Fibroblast of skin of right biceps (primary cell): ENCODE results near the gene LRRC8C.
"Not testable (repeated sequence)": the region's sequence is repeated elsewhere in the genome, so short reads cannot be mapped to it uniquely, and the experiment has no call there.

Experiments used
- DNase-seq: peaks from one replicate; pipeline ENCODE4 v3.0.0-alpha.2; 2013

Gene LRRC8C

GRCh38 chr1:89608319-89608983, 24.5 kb upstream of the LRRC8C start:
- DNase-seq, result peak; percentile 20

- no peak for DNase-seq
Observed at GRCh38 chr1:89608984-89609725, 23.8 kb upstream of the LRRC8C start.

GRCh38 chr1:89609781-89610456, 23.0 kb upstream of the LRRC8C start:
- no peak for DNase-seq

- no peak for DNase-seq
Observed at GRCh38 chr1:89610457-89611011, 22.4 kb upstream of the LRRC8C start.

GRCh38 chr1:89611721-89612120, 21.2 kb upstream of the LRRC8C start:
- DNase-seq, result no peak

- no peak for DNase-seq
Observed at GRCh38 chr1:89613928-89614327, 19.0 kb upstream of the LRRC8C start.

- no peak for DNase-seq
Observed at GRCh38 chr1:89615676-89616598, 17.0 kb upstream of the LRRC8C start.

- DNase-seq, result peak; percentile 21
Observed at GRCh38 chr1:89616844-89617627, 15.9 kb upstream of the LRRC8C start.

- no peak for DNase-seq
Observed at GRCh38 chr1:89620664-89621063, 12.3 kb upstream of the LRRC8C start.

GRCh38 chr1:89622895-89623294, 10.0 kb upstream of the LRRC8C start:
- peak; percentile 14 for DNase-seq

GRCh38 chr1:89624314-89624713, 8.6 kb upstream of the LRRC8C start:
- DNase-seq, result no peak

- DNase-seq, result no peak
Observed at GRCh38 chr1:89624715-89625323, 8.1 kb upstream of the LRRC8C start.

GRCh38 chr1:89627596-89627962, 5.3 kb upstream of the LRRC8C start:
- no peak for DNase-seq

GRCh38 chr1:89629146-89629545, 3.8 kb upstream of the LRRC8C start:
- DNase-seq, result no peak

GRCh38 chr1:89629600-89629999, 3.3 kb upstream of the LRRC8C start:
- not testable (repeated sequence) for DNase-seq

GRCh38 chr1:89630048-89630447, 2.9 kb upstream of the LRRC8C start:
- no peak for DNase-seq

GRCh38 chr1:89631816-89632656, 884 bp upstream of the LRRC8C start:
- peak; percentile 6 for DNase-seq

GRCh38 chr1:89633248-89633799, 404 bp downstream of the LRRC8C start:
- DNase-seq, result peak; percentile 56

- DNase-seq, result peak; percentile 36
Observed at GRCh38 chr1:89633800-89634625, 1.1 kb downstream of the LRRC8C start.
